ENCODE measurements around the gene ZNF135.

ZNF135 gene

GRCh38 chr19:58088521-58089052, 29.5 kb downstream of the ZNF135 start:
- no peak for DNase-seq (ENCODE audit: low read depth)
- H3K4me3 ChIP-seq (ENCODE audit: low read depth, low read length): no peak overlapping the region
- no peak for TF ChIP-seq CTCF (IDR thresholded peaks at IDR 0.05; ENCODE audit: low read depth, low read length, missing control alignments)

DNA sequence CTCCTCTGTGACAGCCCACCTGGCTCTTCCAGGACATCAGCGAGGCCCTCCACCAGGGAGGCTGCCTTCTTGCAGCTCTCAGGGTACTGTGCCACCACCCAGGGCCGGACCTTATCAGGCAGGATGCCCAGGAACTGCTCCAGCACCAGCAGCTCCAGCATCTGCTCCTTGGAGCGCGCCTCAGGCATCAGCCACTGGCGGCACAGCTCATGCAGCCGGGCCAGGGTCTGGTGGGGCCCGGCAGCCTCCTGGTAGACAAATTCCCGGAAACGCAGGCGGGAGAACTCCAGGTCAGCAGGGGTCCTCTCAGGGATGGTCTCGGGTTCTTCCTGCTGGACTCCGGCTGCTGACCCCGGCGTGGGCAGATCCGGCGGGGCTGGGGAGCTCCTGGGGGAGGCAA, 30.8 kb downstream of the ZNF135 start:
- TF ChIP-seq CTCF (IDR thresholded peaks at IDR 0.05; ENCODE audit: low read depth, low read length, missing control alignments): no peak
- DNase-seq (ENCODE audit: low read depth): no peak
- H3K4me3 ChIP-seq (ENCODE audit: low read depth, low read length): no peak overlapping the region

DNA sequence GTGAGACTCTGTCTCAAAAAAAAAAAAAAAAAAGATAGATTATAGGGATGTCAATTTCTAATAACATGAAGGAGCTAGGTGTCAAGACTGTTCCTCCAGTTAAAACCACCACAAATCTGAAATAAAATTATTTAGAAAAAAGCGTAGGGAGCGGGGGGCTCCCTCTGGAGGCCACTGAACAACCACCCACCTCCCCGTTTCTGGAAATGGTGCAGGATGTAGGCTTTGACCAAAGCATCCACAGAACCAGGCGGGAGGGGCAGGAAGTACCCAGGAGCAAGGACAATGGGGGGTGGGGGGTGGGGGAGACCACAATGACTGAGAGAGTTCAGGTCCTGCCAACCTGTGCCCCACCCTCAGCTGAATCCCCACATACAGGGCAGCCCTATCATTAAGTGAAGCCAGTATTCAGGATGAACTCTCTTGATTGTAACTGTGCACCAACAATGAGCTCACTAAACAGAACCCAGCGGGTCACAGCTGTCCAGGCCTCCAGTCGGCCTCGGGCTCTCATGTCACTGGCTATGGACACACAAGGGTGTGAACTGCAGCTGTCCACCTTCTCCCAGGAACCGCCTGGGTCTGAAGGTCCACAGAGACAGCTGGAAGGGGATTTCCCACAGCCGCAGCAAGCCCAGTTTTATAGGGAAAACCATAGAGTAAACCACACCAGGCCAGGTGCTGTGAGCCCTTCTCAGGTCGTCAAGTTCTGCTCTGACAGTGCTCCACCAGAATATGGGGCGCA, 32.3 kb downstream of the ZNF135 start:
- TF ChIP-seq CTCF (IDR thresholded peaks at IDR 0.05; ENCODE audit: low read depth, low read length, missing control alignments): no peak
- H3K4me3 ChIP-seq (ENCODE audit: low read depth, low read length): no peak overlapping the region
- no peak for DNase-seq (ENCODE audit: low read depth)

DNA sequence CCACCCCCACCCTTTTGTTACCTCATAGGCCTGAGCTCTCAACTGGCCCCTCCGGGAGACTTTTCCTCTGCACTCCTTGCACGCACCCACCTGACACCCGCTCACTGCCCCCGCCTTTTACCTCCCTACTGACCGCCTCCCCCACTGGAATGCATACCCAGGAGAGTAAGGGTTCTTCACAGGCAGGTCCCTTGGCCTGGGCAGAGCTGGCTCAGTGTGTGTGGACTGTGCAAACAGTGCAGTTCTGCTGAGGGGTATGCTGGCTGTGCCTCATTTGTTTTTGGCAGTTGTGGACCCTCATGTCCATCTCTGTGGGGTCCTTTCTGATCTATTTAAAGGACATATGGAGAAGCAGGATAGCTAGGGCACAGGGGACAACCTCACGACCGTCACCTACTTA, 34.0 kb downstream of the ZNF135 start:
- H3K4me3 ChIP-seq (ENCODE audit: low read depth, low read length): no peak overlapping the region
- TF ChIP-seq CTCF (IDR thresholded peaks at IDR 0.05; ENCODE audit: low read depth, low read length, missing control alignments): no peak
- DNase-seq (ENCODE audit: low read depth): no peak

- H3K4me3 ChIP-seq (ENCODE audit: low read depth, low read length): no peak overlapping the region
- no peak for DNase-seq (ENCODE audit: low read depth)
Observed at GRCh38 chr19:58095328-58095727, 36.2 kb downstream of the ZNF135 start.

DNA sequence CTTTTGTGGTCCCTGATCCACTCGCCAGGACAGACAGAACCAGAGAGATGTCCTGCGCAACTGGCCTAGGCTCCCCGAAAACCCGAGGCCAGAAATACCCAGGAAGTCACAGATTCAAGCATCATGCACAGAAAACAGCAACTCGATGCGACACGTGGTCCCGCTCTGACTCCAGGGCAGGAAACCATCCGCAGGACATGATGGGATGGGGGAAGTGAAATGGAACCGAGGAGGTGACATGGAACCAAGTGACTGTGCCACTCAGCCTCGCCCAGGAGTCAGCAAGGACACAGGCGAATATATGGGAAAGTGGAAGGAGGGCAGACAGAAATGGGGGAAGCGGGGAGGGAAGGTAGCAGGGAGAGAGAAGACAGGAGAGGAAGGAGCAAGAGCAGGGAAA, 37.8 kb downstream of the ZNF135 start:
- no peak for TF ChIP-seq CTCF (IDR thresholded peaks at IDR 0.05; ENCODE audit: low read depth, low read length, missing control alignments)
- H3K4me3 ChIP-seq (ENCODE audit: low read depth, low read length): no peak overlapping the region
- DNase-seq (ENCODE audit: low read depth): no peak

More at GRCh38 chr19:58095328-58095727, 36.2 kb downstream of the ZNF135 start:
- TF ChIP-seq CTCF (IDR thresholded peaks at IDR 0.05; ENCODE audit: low read depth, low read length, missing control alignments): no peak

DNA sequence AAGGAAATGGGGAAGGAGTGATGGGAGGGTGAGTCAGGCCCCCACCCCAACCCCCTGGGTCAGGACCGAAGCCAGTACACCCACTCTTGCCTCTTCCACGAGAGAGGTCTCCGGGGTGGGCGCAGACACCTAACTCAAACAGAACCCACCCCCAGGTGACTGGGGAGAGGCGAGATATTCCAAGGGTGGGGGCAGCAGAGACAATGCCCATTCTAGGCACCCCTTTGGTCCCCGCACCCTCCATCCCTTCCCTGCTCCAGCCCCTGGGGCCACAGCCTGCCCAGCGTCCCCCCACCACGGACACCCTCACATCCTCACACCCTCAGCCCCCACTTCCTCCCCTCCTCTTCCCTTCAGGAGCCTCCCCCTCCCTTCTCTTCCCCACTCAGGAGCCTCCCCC, 38.3 kb downstream of the ZNF135 start:
- no peak for TF ChIP-seq CTCF (IDR thresholded peaks at IDR 0.05; ENCODE audit: low read depth, low read length, missing control alignments)
- no peak for DNase-seq (ENCODE audit: low read depth)
- no peak overlapping the region for H3K4me3 ChIP-seq (ENCODE audit: low read depth, low read length)
